Ovary (tissue), 3 donors: ENCODE data around the gene CLTB.

Source experiments
- POLR2A ChIP-seq: fragments of 450-650 bp; IDR thresholded peaks from one replicate; pipeline ENCODE4 v1.6.1; 2017; ENCODE audit warnings: antibody characterized with exemption, mild to moderate bottlenecking, moderate library complexity
- TF ChIP-seq, protein P1 (sequence below), 3 donors: fragments of 450-650 bp in 2 of 3; fragments of 200-600 bp in 1 of 3; IDR thresholded peaks; one replicate each; pipeline versions ENCODE4 v1.5.1 to v1.8.0; 2016 to 2022; ENCODE audit warnings: antibody characterized with exemption in 3 of 3, mild to moderate bottlenecking in 1 of 3
- donor health status: DM: no; HTN: no; CAD: no.

- TF ChIP-seq, protein P1, sequence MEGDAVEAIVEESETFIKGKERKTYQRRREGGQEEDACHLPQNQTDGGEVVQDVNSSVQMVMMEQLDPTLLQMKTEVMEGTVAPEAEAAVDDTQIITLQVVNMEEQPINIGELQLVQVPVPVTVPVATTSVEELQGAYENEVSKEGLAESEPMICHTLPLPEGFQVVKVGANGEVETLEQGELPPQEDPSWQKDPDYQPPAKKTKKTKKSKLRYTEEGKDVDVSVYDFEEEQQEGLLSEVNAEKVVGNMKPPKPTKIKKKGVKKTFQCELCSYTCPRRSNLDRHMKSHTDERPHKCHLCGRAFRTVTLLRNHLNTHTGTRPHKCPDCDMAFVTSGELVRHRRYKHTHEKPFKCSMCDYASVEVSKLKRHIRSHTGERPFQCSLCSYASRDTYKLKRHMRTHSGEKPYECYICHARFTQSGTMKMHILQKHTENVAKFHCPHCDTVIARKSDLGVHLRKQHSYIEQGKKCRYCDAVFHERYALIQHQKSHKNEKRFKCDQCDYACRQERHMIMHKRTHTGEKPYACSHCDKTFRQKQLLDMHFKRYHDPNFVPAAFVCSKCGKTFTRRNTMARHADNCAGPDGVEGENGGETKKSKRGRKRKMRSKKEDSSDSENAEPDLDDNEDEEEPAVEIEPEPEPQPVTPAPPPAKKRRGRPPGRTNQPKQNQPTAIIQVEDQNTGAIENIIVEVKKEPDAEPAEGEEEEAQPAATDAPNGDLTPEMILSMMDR (IDR thresholded peaks at IDR 0.05) = no peak
- TF ChIP-seq POLR2A = no peak
These were observed 30.7 kb upstream of the CLTB start for GRCh38 chr5:176446884-176447590.
